Fibroblast of gingiva (primary cell): ENCODE data around the gene ALPP.
"Not testable (repeated sequence)": the region's sequence is repeated elsewhere in the genome, so short reads cannot be mapped to it uniquely, and the experiment has no call there.

Source experiments
- DNase-seq: peaks from one replicate; pipeline ENCODE4 v3.0.0-alpha.2; 2011; ENCODE audit warnings: low read depth

The ALPP gene

DNA sequence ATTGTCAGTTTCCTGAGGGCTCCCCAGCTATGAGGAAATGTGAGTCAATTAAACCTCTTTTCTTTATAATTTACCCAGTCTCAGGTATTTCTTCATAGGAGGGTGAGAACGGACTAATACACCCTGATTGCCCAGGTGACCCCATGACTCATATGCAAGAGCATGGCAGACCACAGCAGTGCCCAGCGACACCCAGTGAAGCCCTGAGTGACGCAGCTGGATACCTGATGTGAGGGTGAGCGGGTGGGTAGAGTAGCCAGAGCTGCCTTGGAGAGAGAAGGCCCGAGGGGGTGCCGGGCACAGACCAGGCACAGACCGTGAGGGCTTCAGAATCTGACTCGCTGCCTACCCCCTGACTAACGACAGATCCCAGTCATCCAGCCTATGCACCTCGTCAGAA is 43.5 kb downstream of the ALPP start:
- no peak for DNase-seq

DNA sequence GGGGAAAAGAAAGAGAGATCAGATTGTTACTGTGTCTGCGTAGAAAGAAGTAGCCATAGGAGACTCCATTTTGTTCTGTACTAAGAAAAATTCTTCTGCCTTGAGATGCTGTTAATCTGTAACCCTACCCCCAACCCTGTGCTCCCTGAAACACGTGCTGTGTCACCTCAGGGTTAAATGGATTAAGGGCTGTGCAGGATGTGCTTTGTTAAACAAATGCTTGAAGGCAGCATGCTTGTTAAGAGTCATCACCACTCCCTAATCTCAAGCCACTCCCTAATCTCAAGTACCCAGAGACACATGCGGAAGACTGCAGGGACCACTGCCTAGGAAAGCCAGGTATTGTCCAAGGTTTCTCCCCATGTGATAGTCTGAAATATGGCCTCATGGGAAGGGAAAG is 44.4 kb downstream of the ALPP start:
- not testable (repeated sequence) for DNase-seq

DNA sequence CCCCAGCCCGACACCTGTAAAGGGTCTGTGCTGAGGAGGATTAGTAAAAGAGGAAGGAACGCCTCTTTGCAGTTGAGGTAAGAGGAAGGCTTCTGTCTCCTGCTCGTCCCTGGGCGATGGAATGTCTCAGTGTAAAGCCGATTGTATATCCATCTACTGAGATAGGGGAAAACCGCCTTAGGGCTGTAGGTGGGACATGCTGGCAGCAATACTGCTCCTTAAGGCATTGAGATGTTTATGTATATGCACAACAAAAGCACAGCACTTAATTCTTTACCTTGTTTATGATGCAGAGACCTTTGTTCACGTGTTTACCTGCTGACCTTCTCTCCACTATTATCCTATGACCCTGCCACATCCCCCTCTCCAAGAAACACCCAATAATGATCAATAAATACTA is 44.9 kb downstream of the ALPP start:
- DNase-seq = not testable (repeated sequence)

DNA sequence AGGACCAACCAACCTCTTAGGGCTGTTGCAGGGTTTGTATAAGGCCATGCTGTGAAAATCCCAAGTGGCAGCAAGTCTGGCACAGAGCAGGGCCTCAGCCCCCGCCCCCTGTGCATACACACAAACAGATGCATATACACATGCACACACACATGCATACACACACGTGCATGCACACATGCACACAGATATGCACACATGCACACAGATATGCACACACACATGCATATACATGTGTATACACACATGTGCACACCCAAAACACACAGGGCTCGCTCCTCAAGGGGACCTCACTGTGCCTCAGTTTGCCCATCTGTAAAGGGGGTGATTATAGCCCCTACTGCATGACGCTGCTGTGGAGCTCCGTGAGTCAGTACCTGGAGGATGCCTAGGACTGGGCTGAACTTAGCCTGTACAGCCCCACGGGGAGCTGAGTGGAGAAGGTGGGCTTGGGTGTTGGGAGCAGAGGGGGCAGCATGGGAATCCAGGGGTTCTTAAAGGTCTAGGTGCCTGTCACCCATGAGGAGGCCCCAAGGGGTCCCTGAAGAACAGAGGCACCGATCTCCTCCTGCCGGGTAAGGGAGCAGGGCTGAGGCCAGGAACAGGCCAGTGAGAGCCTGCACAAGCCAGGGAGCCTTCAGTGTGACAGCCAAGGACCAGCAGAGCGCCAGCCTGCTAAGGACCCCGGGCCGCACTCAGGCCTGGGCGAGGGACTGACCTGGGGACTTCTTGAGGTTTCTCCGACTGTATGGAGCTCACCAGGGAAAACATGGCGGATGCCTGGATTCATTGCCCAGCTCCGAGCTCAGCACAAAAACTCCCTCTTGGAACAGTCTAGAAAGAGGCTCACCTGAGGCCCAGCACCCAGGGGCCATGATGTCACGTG is 53.4 kb downstream of the ALPP start:
- DNase-seq = no peak
